CD4-positive, alpha-beta T cell treated with Interleukin-17A for 1 hour (primary cell): ENCODE measurements around the gene STT3B.
"Not testable (repeated sequence)": the region's sequence is repeated elsewhere in the genome, so short reads cannot be mapped to it uniquely, and the experiment has no call there.

ENCODE experiments used
- DNase-seq: peaks from one replicate; pipeline ENCODE4 v3.0.0-alpha.2; 2020

Gene STT3B

DNA sequence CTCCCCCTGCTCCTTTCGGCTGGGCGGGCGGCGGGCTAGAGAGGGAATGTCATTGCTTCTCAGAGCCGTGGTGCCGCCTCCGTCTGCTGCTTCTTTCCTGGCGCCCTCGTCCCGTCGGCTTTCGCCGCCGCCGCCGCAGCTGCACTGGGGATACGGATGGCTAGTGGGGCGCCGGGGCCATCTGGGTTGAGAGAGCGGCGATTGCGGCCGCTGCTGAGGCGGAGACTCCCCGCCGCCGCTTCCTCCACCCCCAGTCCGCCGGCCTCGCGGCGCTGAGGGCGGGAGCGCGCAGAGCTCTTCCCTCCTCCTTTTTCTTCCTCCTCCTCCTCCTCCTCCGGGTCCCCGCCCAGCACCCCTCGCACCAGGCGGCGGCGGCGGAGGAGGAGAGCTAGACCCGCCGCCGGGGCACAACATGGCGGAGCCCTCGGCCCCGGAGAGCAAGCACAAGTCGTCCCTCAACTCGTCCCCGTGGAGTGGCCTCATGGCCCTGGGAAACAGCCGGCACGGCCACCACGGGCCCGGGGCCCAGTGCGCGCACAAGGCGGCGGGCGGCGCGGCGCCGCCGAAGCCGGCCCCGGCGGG lies at the start of gene STT3B:
Gene STT3B (plus strand): TSS at position 339 of the 582 bp plus-strand sequence. CDS start 74 bp downstream, at position 413.
- peak; percentile 88 for DNase-seq

DNA sequence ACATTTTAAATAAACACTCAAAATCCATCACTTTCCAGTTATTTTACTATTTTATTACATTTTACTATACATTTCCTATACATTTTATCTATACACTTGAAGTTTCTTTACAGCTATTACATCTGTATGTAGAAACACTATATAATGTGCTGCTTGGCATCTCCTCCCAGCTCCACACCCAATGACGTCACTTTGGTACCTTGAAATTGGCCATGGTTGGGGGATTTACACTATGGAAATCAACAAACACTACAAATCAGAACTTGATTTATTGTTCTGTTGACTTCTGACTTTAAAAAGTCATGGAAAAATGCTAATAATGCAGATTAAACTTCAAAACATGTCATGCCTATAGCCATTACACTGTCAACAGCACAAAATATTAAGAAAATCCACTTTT lies 48.9 kb upstream of the STT3B start:
- DNase-seq, result no peak

DNA sequence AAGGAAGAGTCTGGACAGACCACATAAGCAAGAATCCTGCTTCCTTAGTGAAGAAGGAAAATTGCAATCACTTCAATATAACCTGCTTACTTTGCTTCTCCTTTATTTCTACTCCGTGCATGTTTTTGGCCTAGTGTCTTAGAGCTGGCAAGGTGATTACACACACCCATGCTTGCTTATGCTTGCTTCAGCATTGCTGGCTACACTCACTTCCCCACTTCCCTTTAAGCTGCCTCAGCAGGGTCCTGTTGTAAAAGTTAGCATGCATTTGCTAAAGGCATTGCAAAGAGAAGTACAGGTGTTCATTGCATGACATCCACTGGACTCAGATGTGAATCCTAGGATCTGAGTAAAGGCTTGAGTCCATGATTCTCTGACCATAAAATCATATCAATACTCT lies 47.5 kb upstream of the STT3B start:
- no peak for DNase-seq

DNA sequence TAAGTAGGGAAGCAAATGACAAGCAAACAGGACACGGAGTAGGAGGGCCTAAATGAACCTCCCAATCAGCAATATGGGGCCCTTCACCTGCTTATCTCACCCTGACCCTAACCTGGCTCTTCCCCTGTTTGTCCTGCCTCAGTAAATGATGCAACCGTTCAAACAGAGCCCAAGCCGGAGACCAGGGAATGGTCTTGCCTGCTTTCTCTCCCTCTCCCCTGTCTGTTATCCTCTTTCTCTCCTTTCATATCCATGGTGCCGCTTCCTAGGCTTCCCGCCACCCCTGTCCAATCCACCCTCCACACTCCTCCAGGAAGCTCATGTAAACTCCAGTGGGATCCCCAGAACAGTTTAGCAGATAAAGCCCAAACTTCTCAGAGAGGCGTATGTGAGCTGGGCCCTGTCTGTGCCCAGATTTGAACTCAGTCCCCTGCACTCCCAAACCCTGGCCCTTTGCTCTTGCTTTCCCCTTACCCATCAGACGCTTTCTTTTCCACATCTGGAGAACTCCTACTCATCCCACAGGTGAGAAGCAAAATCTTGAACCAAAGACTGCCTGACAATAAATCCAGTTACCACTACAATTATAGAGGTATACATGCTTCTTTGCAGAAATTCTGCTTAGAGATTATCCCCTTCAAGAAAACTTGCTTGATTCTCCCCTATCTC lies 45.7 kb upstream of the STT3B start:
- no peak for DNase-seq

DNA sequence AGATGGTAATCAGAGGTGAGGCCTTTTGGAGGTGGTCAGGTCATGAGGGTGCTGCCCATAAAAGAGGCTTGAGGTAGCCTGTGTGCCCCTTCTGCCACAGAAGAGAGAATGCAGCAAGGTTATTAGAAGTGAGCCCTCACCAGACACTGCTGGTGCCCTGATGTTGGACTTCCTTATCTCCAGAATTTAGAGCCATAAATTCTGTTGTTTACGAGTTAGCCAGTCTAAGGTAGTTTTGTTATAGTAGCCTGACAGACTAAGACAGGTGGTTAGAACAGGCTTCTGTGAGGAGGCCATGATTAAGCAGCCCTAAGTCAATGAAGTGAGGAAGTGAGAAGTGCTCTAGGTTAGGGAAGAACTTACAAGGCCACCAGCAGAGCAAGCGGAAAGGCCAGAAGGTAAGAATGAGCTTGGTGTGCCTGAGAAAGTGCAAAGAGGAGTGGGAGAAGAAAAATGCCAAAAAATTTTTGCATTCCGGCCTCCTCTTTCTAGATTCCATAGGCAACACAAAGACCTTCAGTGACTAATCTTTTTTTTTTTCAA lies 44.2 kb upstream of the STT3B start:
- DNase-seq, result no peak

DNA sequence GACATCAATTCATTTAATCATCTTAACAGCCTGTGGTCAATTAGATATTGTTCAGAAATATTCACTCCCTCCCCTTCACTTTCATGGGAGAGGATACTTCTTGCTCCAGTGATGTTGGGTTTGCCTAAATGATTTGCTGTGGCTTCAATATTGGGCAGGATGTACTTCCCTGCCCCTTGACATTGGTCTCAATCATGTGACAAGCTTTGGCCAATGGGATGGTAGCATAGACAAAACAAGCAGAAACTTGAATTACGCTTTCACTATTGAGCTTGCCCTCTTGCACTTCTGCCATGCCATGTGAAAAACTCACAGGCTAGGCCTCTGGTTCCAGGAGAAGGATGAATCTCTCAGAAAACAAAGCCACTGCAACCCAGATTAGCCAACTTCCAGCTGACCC lies 42.2 kb upstream of the STT3B start:
- no peak for DNase-seq

DNA sequence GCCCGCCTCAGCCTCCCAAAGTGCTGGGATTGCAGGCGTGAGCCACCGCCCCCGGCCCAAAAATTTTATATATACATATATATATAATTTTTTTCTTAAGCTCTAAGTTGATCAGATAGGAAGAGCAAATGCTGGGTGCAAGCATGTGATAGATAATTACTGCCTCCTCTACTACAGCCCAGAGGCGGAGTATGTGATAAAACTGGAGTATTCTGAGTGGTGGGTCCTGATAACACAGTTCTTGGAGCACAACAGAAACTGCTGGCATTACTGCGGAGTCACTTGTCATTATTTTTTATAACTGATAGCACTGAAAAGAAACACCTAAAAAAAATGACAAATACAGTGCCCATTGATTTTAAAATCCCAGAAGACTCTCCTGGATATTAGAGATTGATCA lies 41.1 kb upstream of the STT3B start:
- no peak for DNase-seq

DNA sequence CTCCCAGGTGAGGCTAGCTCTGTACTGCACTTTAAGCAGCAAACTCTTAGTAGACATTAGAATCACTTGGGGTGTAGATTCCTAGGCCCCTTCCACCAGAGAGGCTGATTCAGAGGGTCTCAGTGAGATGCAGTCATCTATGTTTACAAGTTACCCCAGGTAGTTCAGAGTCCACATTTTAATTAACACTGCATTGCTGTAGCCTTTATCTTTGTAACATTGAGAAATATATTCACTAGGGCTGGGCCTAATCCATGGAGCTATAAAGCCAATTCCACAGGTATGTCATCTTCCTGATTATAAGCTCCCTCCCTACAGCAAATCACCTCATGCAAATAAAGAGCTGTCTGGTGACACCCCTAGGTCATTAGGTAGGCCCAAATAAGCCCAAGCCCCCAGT lies 39.6 kb upstream of the STT3B start:
- DNase-seq, result no peak

DNA sequence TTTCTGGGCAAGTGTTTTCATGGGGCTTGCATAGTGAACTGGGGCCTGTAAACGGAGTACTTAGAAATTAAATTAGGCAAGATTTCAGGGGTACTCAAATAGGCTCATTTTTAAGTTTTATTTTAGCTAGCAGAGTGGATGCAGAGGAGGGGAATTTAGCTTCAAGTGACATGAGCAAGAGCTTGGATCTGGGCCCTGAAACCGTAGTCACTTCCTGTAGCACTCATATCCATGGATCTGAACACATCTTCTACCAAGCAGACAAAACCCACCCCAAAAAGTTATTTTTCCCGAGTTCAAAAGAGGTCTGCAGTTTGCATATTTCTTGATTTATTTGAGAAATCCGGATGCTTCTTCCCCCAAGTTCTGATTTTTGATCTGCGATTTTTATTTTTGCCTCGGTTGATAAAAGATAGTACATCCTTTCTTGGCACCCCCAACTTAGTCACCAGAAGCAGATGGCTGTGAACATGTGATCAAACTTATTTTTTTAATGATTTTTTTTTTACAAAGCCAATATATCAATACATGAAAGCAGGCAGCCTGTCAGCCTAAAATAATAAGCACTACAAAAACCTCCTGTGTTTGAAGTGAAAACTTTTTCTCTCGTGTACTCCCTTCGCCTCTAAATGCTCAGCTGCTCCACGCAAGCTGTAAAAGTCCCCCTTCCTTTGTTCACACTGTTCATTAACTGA lies 36.6 kb upstream of the STT3B start:
- DNase-seq, result no peak

DNA sequence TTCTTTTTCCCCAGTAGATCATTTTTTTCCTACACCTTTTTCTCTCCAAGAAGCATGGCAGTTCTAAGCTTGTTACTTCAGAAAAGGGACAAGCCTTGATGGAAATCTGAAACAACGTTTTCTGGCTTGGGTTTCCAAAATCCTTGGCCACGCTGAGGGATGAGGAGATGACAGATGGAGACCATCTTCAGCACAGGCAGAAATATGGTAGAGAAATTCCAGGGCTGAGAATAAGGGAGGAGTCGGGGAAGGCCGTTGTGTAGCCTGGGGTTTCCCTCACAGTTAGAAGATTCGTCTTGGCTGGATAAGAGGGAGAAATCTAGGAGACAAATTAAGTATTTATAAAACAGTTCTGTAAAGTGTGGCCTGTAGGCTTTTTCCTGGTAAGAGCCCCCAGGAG lies 33.9 kb upstream of the STT3B start:
- DNase-seq, result no peak

DNA sequence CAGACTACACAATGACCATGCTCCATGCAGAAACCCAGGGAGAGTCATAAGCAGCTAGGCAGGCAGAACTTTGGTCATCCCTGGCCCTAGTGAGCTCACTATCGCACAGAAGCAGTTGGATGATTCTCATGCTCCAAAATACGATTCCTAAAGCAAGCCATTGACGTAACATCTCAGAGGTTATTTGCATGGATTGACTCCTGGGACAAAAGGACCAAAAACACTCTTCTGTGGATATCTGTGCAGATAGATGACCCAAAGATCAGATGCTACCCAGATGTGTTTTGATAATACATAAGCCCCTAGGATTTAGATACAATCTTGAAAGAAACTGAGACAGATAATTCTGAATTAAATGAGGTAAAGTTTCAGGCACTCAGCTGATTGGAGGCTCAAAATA lies 33.4 kb upstream of the STT3B start:
- no peak for DNase-seq

DNA sequence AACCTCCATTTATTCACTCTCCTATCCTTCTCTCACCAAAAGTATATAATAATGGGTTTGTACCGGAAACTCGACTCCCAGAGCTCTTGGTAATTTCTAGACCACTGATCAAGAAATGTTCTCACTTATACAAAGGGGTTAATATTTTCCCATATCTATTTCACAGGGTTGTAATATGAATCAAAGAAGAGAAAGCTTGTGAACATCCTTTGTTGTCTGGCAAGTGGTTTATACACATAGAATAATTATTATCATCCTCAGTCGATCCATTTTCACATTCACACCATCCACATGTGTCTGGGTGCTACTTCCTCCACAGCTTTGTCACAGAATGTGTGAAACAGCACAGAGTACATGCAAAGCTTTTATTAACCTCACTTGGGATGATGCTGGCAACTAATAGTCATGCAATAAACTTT lies 29.9 kb upstream of the STT3B start:
- DNase-seq, result peak; percentile 14

DNA sequence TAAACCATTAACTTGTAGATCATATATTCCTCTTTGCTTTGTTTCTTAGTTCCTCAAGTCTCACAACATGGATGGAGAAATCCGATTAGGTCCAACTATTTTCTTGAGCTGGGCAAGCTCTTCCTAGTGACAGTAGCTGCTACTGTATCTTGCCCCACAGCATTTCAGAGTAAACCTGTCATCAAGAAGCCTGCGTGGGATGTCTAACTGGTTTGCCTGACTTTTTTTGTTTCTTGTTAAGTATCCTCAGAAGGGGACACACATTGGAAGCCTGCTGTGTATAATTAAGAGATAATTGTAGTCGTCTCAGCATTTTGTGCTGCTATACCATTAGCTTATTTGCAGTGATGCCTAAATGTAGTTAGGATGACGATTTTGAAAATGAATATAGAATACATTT lies 29.3 kb upstream of the STT3B start:
- no peak for DNase-seq

DNA sequence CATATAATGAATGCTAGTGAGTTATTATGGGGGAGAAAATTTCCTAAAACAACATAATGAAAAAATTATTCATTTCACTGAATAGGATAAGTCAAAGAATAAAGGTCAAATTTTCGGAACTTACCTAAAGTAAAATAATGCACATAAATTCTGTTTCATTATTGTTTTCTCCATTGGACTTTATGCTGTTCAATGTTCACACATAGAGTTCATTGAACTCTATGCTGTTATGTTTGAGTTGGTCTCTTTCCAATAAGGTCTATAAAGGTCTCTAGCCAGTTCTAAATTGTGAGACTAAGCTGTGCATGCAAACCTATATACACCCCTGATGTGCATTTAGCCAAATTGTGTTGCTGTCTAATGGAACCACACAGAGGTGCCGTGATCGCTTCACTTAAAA lies 28.5 kb upstream of the STT3B start:
- DNase-seq, result no peak

DNA sequence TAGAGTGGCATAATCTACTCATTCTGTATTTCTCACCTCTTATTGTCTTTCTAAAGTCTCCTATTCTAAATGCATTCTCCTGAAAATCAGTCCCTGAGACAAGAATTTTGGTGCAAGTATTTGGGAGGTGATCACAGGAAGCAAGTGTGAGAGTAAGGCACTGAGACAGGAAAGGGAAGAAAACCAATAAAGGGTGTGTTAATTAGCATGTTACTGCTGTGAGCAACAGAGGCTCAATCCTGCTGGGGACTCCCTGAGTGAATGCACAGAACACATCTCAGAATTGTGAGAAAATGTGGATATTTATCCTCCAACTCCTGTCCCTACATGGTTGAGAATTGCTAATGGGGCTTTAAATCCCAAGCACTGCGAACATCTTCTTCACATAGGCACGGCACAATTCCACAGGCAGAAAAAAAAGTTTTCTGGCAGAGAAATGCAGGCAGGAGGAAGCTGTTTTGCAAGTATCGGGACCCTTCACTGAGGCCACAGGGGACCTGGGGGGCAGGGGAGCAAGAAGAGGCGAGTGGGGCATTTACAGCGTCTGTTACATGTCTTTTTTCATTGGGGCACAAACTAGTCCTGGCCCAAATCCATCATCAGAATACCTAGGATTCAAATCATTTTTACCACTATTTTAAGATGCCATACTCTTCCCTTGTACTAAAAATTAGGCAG lies 27.2 kb upstream of the STT3B start:
- DNase-seq, result no peak

DNA sequence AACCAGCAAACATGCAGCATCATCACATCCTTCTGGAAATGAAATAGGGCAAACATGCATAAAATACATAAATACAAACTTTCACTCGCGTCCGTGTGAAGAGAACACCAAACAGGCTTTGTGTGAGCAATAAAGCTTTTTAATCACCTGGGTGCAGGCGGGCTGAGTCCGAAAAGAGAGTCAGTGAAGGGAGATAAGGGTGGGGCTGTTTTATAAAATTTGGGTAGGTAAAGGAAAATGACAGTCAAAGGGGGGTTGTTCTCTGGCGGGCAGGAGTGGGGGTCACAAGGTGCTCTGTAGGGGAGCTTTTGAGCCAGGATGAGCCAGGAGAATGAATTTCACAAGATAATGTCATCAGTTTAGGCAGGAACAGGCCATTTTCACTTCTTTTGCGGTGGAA lies 26.2 kb upstream of the STT3B start:
- DNase-seq, result not testable (repeated sequence)

DNA sequence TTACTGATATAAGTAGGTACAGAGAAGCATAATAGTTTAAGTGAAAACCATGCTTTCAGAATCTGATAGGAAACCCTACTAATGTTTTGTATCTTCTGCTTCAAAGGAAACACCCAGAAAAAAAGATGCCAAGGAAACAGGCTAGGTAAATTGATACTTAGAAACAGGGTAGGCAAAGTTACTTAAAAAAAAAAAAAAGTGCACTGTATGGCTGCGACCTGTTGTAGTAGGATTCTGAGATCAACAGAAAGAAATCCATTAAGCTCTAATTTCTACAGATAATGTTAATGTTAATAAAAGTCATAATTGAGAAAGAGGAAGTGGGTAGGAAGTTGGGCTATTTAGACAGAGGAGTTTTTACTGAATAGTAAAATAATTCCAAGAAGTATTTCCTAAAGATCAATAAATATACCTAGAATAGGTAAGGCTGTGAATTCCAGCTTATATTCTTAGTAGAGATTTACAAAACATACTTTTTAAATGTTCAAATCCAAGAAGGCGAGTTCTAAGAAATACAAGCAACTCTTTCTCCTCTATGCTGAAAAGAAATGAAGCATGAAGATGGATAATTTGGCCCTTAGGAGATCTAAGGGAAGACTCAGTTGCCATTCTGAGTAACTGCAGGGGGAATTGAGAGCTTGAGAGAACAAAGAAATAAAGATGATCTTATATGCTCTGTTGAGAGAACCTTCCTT lies 24.1 kb upstream of the STT3B start:
- DNase-seq, result no peak

DNA sequence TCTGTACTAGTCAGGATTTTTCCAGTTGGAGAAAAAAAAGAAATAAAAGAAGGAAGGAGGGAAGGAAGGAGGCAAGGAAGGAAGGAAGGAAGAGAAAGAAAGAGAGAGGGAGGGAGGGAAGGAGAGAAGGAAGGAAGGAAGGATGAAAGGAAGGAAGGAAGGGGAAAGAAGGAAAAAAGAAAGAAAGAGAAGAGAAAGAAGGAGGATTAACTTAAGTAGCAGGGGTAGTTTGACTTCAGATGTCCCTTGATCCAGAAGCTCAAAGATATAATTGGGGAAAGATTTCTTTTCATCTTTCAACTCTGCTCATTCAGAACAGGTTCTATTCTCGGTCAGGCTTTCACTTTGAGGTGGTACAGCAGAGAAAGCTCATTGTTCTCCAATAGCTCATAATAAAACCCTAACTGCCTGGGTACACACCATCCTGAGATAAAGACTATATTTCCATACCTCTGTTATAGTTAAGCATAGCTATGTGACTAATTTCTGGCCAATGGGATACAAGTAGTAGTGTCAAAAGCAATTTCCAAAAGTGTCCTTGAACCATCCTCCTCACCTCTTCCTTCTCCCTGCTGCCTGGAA lies 23.5 kb upstream of the STT3B start:
- no peak for DNase-seq

DNA sequence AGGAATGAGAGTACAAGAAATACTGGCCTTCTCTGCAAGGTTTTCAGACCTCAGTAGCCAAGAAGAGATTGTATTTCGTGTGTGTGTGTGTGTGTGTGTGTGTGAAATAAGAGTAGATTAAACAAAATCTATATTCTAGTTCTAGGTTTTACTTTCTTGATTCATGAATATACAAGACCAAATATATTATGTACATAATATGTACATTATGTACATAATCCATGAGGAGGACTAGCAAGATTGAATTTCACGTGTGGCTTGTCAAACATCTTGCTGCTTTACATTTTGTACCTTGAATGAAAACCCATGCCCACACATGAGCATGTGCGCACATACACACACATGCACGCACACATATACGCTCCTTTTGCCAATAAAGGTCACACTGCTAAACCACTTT lies 18.2 kb upstream of the STT3B start:
- DNase-seq, result no peak

DNA sequence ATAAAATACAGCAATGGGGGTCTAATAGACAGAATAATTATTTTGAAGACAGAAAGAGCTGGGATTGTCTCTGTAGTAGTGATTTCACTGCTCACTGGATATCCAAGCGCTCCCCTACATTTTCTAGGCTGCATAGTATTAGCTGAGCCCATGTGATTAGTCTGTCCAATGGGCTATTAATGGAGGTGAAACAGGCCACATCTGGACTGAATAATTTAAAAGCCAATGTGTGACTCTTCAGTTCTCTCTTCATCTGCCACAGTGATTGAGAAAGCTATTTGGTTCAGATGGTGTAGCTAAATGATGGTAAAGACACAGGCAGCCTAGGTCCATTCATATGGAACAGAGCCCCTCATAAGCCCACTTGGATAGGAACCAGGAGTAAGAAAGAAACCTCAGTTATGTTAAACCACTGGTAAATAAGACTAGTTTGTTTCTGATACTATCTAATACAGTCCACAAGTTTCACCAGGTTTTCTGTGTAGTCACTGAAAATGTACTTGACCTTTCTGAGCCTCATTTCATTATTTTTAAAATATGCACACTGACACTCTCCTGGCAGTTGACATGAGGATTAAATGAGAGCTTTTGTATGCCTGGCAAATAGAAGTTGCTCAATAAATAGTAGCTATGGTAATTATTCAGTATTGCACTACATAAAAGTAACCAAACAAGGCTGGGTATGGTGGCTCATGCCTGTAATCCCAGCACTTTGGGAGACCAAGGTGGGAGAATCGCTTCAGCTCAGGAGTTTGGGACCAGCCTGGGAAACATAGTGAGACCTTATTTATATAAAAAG lies 17.0 kb upstream of the STT3B start:
- DNase-seq, result no peak

DNA sequence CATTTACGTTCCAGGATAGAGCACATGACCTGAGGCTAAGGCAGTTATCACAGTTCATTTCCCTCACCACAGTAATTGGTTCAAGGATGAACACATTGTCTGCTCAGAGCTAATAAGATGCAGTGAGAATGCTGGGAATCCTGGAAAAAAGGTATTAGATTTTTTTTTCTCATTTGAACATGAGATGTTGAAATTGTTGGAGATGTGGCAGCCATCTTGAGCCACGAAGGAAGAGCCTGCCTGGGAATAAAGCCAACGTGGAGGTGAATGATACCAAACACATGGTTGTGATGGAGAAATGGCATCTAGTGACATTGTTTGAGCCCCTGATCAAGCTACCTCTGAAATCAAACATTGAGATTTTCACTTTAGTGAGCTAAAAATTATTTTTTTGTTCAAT lies 16.0 kb upstream of the STT3B start:
- DNase-seq, result no peak

DNA sequence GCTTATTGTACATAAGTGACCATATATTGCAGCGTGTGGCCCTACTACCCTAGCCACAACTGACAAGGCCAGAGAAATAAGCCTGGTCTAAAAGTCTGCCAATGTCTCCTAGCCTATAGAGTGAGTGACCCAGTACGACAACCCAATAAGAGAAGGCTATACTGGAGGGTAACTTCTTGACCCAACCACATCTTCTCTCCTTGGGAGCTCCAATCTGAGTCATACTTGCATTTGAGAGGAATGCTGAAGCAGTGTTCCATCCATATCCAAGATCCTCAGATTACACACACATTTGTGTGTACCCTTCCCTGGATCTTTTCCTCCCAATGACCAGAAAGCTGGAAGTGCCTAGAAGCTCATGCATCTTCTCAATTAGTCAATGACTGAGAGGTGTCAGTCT lies 11.3 kb upstream of the STT3B start:
- DNase-seq, result no peak
